Measurements from ENCODE around the gene SULT1E1. TPM values are rescaled to one million over a fixed set of nuclear protein-coding genes. Genes with fewer than 3 reads are reported as not detected.
"Not testable (repeated sequence)": the region's sequence is repeated elsewhere in the genome, so short reads cannot be mapped to it uniquely, and the experiment has no call there.

The SULT1E1 gene
- total RNA-seq, 1 experiment from 2014 or later = 0.43 TPM

DNA sequence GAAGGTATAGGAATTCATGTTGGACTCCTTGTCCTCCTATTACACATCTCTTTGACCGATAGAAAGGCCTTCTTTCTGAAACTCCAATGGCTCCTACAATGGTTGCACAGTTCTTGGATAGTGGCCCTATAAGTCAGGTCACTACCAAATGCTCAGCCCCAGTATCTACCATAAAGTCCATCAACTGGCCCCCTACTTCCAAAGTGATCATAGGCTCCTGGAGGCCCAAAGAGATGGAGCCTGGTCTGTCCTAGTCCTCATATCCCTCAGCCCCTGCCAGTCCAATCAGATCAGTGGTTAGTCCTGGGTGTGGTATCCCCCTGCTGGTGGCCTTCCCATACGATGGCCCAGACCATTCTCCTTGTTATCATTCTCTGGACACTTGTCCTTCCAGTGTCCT is 30.3 kb downstream of the SULT1E1 start:
- TF ChIP-seq, protein P1, sequence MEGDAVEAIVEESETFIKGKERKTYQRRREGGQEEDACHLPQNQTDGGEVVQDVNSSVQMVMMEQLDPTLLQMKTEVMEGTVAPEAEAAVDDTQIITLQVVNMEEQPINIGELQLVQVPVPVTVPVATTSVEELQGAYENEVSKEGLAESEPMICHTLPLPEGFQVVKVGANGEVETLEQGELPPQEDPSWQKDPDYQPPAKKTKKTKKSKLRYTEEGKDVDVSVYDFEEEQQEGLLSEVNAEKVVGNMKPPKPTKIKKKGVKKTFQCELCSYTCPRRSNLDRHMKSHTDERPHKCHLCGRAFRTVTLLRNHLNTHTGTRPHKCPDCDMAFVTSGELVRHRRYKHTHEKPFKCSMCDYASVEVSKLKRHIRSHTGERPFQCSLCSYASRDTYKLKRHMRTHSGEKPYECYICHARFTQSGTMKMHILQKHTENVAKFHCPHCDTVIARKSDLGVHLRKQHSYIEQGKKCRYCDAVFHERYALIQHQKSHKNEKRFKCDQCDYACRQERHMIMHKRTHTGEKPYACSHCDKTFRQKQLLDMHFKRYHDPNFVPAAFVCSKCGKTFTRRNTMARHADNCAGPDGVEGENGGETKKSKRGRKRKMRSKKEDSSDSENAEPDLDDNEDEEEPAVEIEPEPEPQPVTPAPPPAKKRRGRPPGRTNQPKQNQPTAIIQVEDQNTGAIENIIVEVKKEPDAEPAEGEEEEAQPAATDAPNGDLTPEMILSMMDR (IDR thresholded peaks at IDR 0.05; ENCODE audit: insufficient read depth in 1 of 2, low read depth in 1 of 2, low read length in 1 of 2, severe bottlenecking in 1 of 2, unreplicated experiment in 1 of 2) = no peak
- H3K36me3 ChIP-seq (ENCODE audit: control insufficient read depth, insufficient read depth, low read length) = 0 out of 2 replicates have a peak, but pooled peaks cover 1% of the 10 kb centered on the region
- H3K4me3 Mint-ChIP-seq (ENCODE audit: unreplicated experiment) = peak overlapping the region; percentile 78
- no peaks in the 10 kb centered on the region for H3K27me3 ChIP-seq (replicated peaks; ENCODE audit: control insufficient read depth, insufficient read depth, low read length)
- peaks cover 42% of the 10 kb centered on the region for H3K4me1 ChIP-seq
- CTCF ChIA-PET = no interaction called here
- POLR2A ChIA-PET = no interaction called here
- peaks cover 7% of the 10 kb centered on the region; the same call in 1 of the 2 replicates for H3K9me3 ChIP-seq
- peaks cover 29% of the 10 kb centered on the region for H3K36me3 Mint-ChIP-seq (ENCODE audit: insufficient read depth, unreplicated experiment)
- H3K27ac Mint-ChIP-seq (ENCODE audit: unreplicated experiment) = peak overlapping the region; percentile 80
- H3K9me3 Mint-ChIP-seq (ENCODE audit: unreplicated experiment) = no peaks in the 10 kb centered on the region
- intact Hi-C loops (cut with micrococcal nuclease; ENCODE audit: unreplicated experiment) = loop anchor here (1.0 to 10.0 kb wide), 3 partner anchors 70 to 1547 kb away; no protein-coding TSS in a partner anchor
- BruUV-seq (replicated peaks) = no TSS peak
- H3K4me1 Mint-ChIP-seq (ENCODE audit: low read depth, unreplicated experiment) = peaks cover 13% of the 10 kb centered on the region
- H3K27me3 Mint-ChIP-seq (ENCODE audit: insufficient read depth, unreplicated experiment) = no peaks in the 10 kb centered on the region
- no peak for DNase-seq
- H3K4me3 ChIP-seq (ENCODE audit: low read depth, low read length) = no peak overlapping the region

DNA sequence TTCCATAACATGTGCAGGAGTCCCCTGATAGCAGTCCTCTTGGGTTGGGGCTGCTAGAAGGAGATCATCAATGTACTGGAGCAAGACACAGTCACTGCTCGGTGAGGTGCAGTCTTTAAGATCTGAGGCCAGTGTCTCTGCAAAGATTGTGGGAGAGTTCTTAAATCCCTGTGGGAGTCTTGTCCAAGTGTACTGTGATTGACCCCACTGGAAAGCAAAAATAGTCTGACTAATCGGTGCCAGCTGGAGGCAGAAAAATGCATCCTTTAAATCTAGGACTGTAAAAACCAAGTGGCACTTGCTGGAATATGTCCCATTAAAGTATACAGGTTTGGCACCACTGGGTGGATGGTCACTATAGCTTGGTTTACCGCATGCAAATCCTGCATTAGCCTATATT is 31.1 kb downstream of the SULT1E1 start:
- 0 out of 2 replicates have a peak, but pooled peaks cover 1% of the 10 kb centered on the region for H3K36me3 ChIP-seq (ENCODE audit: control insufficient read depth, insufficient read depth, low read length)
- peaks cover 43% of the 10 kb centered on the region for H3K4me1 ChIP-seq
- Mint-ChIP-seq H3K27me3 (ENCODE audit: insufficient read depth, unreplicated experiment) (no peaks in the 10 kb centered on the region), H3K27ac (ENCODE audit: unreplicated experiment) (peak overlapping the region; percentile 51), H3K4me3 (ENCODE audit: unreplicated experiment) (no peak overlapping the region), H3K9me3 (ENCODE audit: unreplicated experiment) (no peaks in the 10 kb centered on the region), H3K36me3 (ENCODE audit: insufficient read depth, unreplicated experiment) (peaks cover 29% of the 10 kb centered on the region), H3K4me1 (ENCODE audit: low read depth, unreplicated experiment) (peaks cover 13% of the 10 kb centered on the region)
- no peak overlapping the region for H3K4me3 ChIP-seq (ENCODE audit: low read depth, low read length)
- CTCF ChIA-PET = no interaction called here
- intact Hi-C loops (cut with micrococcal nuclease; ENCODE audit: unreplicated experiment) = no loop called here
- peaks cover 7% of the 10 kb centered on the region; the same call in 1 of the 2 replicates for H3K9me3 ChIP-seq
- POLR2A ChIA-PET = no interaction called here
- no peak for DNase-seq
- BruUV-seq (replicated peaks) = no TSS peak
- TF ChIP-seq, protein P1 (IDR thresholded peaks at IDR 0.05; ENCODE audit: insufficient read depth in 1 of 2, low read depth in 1 of 2, low read length in 1 of 2, severe bottlenecking in 1 of 2, unreplicated experiment in 1 of 2) = no peak
- H3K27me3 ChIP-seq (replicated peaks; ENCODE audit: control insufficient read depth, insufficient read depth, low read length) = no peaks in the 10 kb centered on the region

DNA sequence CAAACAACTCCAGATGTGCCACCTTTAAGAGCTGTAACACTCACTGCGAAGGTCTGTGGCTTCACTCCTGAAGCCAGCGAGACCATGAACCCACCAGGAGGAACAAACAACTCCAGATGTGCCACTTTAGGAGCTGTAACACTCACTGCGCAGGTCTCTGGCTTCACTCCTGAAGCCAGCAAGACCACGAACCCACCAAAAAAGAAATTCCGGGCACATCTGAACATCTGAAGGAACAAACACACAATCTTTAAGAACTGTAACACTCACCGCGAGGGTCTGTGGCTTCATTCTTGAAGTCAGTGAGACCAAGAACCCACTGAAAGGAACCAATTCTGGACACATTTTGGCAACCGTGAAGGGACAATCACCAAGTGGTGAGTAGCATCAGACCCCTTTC is 34.9 kb downstream of the SULT1E1 start:
- peaks cover 34% of the 10 kb centered on the region for H3K4me1 ChIP-seq
- H3K36me3 Mint-ChIP-seq (ENCODE audit: insufficient read depth, unreplicated experiment) = peaks cover 20% of the 10 kb centered on the region
- intact Hi-C loops (cut with micrococcal nuclease; ENCODE audit: unreplicated experiment); H3K27ac Mint-ChIP-seq (ENCODE audit: unreplicated experiment); H3K4me1 Mint-ChIP-seq (ENCODE audit: low read depth, unreplicated experiment); H3K36me3 ChIP-seq (ENCODE audit: control insufficient read depth, insufficient read depth, low read length); DNase-seq; POLR2A ChIA-PET; BruUV-seq (replicated peaks); H3K4me3 ChIP-seq (ENCODE audit: low read depth, low read length); H3K9me3 ChIP-seq; H3K4me3 Mint-ChIP-seq (ENCODE audit: unreplicated experiment); H3K27me3 ChIP-seq (replicated peaks; ENCODE audit: control insufficient read depth, insufficient read depth, low read length); H3K27me3 Mint-ChIP-seq (ENCODE audit: insufficient read depth, unreplicated experiment); H3K9me3 Mint-ChIP-seq (ENCODE audit: unreplicated experiment): not testable (repeated sequence)
- CTCF ChIA-PET = interaction anchor here (2.3 kb wide), 1 partner anchor 358 kb away, joined by 10 read pairs; no protein-coding TSS in a partner anchor
